ENCODE results near the gene INPP5F. TPM values are rescaled to one million over a fixed set of nuclear protein-coding genes. Genes with fewer than 3 reads are reported as not detected.

The INPP5F gene
- total and polyA plus RNA-seq, 10 donors = 6.0 to 16.2 (median 10.9) TPM

DNA sequence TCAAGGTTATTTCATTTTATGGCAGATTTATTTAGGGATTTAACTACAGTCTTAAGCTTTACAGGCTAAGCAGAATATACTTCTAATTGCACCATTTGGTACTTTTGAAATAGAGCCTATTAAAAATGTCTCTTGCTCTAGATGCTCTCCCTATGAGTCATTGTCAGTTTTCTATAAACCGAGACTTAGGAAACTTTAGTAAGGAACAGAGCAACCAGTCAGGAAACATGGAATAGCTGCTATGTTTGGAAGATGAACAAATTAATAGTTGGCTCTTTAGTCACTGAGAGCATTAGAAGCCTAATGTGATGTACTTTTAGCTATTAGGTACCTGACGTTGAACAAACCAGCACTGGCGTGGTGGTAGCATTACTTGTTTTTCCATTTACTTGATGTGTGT, 35.3 kb downstream of the INPP5F start:
- H3K4me3 ChIP-seq = no peak overlapping the region
- intact Hi-C loops (cut with DNase I; ENCODE audit: low total_unique reads) = no loop called here
- 90 to 95% (median 93%) methylated on average over 3 of the region's 3 CpGs for WGBS, 5 donors
- no peaks in the 10 kb centered on the region for H3K4me1 ChIP-seq
- no peak for DNase-seq
- no peaks in the 10 kb centered on the region for H3K9me3 ChIP-seq
- H3K36me3 ChIP-seq = peaks cover 0 to 13% (median 0%) of the 10 kb centered on the region in 6 donors
- H3K27ac ChIP-seq = no peak overlapping the region
- TF ChIP-seq, protein P1, sequence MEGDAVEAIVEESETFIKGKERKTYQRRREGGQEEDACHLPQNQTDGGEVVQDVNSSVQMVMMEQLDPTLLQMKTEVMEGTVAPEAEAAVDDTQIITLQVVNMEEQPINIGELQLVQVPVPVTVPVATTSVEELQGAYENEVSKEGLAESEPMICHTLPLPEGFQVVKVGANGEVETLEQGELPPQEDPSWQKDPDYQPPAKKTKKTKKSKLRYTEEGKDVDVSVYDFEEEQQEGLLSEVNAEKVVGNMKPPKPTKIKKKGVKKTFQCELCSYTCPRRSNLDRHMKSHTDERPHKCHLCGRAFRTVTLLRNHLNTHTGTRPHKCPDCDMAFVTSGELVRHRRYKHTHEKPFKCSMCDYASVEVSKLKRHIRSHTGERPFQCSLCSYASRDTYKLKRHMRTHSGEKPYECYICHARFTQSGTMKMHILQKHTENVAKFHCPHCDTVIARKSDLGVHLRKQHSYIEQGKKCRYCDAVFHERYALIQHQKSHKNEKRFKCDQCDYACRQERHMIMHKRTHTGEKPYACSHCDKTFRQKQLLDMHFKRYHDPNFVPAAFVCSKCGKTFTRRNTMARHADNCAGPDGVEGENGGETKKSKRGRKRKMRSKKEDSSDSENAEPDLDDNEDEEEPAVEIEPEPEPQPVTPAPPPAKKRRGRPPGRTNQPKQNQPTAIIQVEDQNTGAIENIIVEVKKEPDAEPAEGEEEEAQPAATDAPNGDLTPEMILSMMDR (IDR thresholded peaks at IDR 0.05 in 8 of 11, conservative IDR thresholded peaks at IDR 0.05 in 3 of 11) = no peak
- no peak for TF ChIP-seq POLR2A (IDR thresholded peaks at IDR 0.05)
- no peaks in the 10 kb centered on the region for H3K27me3 ChIP-seq (replicated peaks in 1 of 7)

DNA sequence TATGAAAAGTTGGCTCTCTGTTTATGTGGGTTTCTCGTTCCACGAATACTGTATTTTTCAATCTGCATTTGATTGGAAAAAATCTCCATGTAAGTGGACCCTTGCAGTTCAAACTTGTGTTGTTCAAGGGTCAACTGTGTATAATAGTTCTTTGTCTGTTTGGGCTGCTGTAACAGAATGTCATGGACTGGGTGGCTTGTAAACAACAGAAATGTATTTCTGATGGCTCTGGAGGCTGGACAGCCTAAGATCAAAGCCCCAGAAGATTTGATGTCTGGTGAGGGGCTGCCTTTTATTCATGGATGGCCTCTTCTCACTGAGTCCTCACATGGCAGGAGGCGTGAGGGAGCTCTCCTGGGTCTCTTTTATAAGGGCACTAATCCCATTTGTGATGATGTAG, 36.2 kb downstream of the INPP5F start:
- H3K4me3 ChIP-seq = no peak overlapping the region
- intact Hi-C loops (cut with DNase I; ENCODE audit: low total_unique reads) = no loop called here
- no peaks in the 10 kb centered on the region for H3K27me3 ChIP-seq (replicated peaks in 1 of 7)
- H3K27ac ChIP-seq = no peak overlapping the region
- no peaks in the 10 kb centered on the region for H3K4me1 ChIP-seq
- peaks cover 0 to 13% (median 0%) of the 10 kb centered on the region in 6 donors for H3K36me3 ChIP-seq
- no peak for DNase-seq
- H3K9me3 ChIP-seq = no peaks in the 10 kb centered on the region
- 94 to 98% (median 96%) methylated on average over 3 of the region's 3 CpGs for WGBS, 5 donors
- TF ChIP-seq, protein P1 (IDR thresholded peaks at IDR 0.05 in 8 of 11, conservative IDR thresholded peaks at IDR 0.05 in 3 of 11) = no peak

DNA sequence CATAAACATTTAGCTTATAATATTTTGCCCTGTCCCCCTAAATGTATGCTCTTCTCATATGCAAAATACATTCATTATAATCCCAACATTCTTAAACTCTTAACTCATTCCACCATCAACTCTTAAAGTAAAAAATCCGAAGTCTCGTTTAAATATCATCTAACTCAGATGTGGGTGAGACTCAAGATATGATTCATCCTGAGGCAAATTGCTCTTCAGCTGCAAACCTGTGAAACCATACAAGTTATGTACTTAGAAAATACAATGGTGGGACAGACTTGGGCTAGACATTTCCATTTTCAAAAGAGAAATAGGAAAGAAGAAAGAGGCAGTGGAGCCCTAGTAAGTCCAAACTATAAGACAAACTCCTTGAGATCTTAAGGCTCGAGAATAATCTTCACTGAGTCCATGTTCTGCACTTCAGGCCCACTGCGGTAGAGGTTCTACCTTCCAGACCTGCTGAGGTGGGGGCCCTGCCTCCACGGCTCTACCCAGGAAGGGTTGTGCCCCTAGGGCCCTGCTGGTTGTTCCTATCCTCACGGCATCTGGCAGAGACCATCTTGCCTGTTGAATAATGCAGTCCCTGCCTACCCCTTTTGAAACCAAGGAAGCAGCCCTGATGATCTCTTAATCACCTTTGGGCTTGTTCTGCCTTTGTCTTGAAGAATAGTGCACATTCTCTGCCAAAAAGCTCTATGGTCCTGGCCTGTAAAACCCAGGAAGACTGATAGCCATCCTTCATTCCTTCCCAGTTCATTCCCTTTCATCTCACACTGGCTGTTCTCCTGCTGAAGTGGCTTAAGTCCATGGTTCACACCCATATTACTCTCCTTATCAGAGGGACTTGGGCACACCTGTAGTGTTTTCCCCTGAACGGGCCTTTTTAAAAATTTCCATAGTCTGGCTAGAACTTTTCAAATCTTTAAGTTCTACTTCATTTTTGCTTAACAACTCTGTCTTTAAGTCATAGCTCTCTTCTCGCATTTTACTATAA, 37.3 kb downstream of the INPP5F start:
- 87 to 91% (median 90%) methylated on average over 8 of the region's 8 CpGs for WGBS, 5 donors
- Histone ChIP-seq H3K9me3 (no peaks in the 10 kb centered on the region), H3K4me1 (peaks cover 0 to 9% (median 2%) of the 10 kb centered on the region in 6 donors), H3K36me3 (peaks cover 0 to 10% (median 0%) of the 10 kb centered on the region in 6 donors), H3K27ac (no peak overlapping the region), H3K4me3 (no peak overlapping the region), H3K27me3 (replicated peaks in 1 of 7) (no peaks in the 10 kb centered on the region)
- TF ChIP-seq POLR2AphosphoS5 (IDR thresholded peaks at IDR 0.05) (no peak), POLR2A (IDR thresholded peaks at IDR 0.05) (no peak)
- TF ChIP-seq, protein P1 (IDR thresholded peaks at IDR 0.05 in 8 of 11, conservative IDR thresholded peaks at IDR 0.05 in 3 of 11) = no peak
- DNase-seq = no peak
- intact Hi-C loops (cut with DNase I; ENCODE audit: low total_unique reads) = no loop called here

DNA sequence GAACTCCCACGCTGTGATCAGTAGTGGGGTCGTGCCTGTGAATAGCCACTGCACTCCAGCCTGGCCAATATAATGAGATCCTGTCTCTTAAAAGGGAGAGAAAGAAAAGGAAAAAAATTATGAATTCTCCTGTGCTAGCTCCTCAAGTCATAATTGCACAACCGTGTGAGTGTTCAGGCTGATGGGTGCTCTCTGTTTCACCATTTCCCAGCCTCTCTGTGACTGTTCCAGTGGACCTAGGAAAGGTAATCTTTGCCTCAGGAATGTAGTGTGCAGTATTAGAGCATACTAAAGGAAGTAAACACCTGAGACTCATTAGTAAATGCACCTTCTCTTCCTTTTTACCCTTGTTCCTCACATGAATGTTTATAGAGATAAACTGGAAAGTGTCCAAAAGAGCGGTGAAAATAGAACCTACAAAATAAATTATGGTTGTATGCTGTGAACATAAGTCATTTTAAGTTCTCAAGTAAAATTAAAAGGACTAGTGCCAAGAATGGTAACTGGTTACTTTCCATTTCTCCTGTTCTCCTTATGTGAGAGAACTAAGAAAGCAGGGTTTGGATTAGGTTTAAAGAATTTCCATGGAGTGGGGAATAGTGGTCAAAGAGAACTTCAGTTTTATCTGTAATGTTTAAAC, 42.7 kb downstream of the INPP5F start:
- Histone ChIP-seq H3K36me3 (no peaks in the 10 kb centered on the region), H3K27me3 (replicated peaks in 1 of 7) (no peaks in the 10 kb centered on the region), H3K4me3 (no peak overlapping the region), H3K4me1 (peaks cover 0 to 16% (median 11%) of the 10 kb centered on the region in 6 donors), H3K9me3 (no peaks in the 10 kb centered on the region), H3K27ac (no peak overlapping the region)
- intact Hi-C loops (cut with DNase I; ENCODE audit: low total_unique reads) = no loop called here
- TF ChIP-seq POLR2AphosphoS5 (IDR thresholded peaks at IDR 0.05) (no peak), POLR2A (IDR thresholded peaks at IDR 0.05) (no peak)
- TF ChIP-seq, protein P1 (IDR thresholded peaks at IDR 0.05 in 8 of 11, conservative IDR thresholded peaks at IDR 0.05 in 3 of 11) = no peak
- WGBS, 5 donors = 59 to 73% (median 72%) methylated on average over 4 of the region's 4 CpGs
- no peak for DNase-seq

Measured in spleen (tissue), 11 donors.